Measurements from ENCODE around the gene GPHB5. TPM values are rescaled to one million over a fixed set of nuclear protein-coding genes. Genes with fewer than 3 reads are reported as not detected.
"Not testable (repeated sequence)": the region's sequence is repeated elsewhere in the genome, so short reads cannot be mapped to it uniquely, and the experiment has no call there.

Gene GPHB5, protein sequence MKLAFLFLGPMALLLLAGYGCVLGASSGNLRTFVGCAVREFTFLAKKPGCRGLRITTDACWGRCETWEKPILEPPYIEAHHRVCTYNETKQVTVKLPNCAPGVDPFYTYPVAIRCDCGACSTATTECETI
- polyA plus RNA-seq (ENCODE audit: insufficient read length in 4 of 4): not detected

GRCh38 chr14:63318835-63319234 is at the start of gene GPHB5:
TSS of gene GPHB5 (minus strand) at chr14:63318935. CDS start at chr14:63317849, 1,086 bp downstream.
- no peak for DNase-seq (ENCODE audit: low read depth in 4 of 4, low spot score in 2 of 4)

DNA sequence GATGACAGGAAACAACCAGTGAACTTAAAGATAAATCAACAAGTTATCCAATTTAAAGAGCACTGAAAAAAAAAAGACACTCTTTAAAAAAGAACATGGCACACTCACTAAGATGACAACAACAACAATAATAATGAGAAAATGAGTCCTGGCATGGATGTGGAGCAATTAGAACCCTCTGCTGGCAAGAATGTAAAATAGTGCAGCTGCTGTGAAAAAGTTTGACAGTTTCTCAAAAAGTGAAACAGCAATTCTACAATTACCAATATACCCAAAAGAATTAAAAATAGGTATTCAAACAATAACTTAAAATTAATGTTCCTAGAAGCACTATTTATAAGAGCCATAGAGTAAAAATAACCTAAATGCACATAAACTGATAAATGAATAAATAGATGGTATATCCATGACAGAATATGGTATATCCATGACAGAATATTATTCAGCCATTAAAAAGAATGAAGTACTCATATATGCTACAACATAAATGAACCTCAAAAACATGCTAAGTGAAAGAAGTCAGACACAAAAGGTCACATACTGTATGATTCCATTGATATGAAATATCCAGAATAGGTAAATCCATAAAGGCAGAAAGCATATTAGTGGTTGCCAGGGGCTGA is 49.1 kb upstream of the GPHB5 start:
- no peak for DNase-seq (ENCODE audit: low read depth in 4 of 4, low spot score in 2 of 4)

DNA sequence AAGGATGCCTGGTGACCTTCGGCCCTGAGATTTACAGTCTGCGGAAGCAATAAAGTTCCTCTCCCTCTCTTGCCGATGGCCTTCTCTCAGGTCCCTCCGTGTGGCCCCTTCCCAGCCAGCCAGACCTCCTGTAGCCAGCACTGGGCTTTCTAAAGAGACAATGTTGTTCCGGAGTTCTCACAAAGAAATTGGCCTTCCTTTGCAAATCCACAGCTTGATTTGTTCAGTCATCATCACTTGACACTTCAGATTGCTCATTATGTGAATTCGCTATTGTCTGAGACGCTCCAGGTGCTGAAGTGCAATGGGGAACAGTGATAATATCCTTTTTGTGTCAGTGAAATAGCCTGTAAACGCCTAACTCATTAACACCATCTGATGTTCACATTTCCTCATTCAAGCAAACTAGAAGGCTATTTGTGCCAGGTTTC is 43.7 kb upstream of the GPHB5 start:
- no peak for DNase-seq (ENCODE audit: low read depth in 4 of 4, low spot score in 2 of 4)

DNA sequence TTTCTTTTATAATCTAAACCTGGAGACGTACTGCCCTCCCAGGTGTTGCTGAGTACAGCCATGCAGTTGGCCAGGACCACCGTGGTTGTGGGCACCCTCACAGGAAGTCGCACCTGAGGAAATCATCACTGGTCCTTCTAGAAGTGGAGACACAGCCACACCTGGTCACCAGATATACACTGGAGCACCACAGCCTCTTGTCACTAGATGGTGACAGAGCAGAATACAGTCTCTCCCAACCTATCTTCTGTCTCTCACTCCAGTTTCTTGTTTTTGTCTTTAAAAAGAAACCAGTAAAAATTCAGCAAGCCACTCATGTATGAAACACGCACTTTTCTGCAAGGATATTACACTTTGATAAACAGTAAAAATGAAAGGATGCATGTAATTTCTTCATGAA is 43.1 kb upstream of the GPHB5 start:
- DNase-seq (ENCODE audit: low read depth in 4 of 4, low spot score in 2 of 4): no peak

GRCh38 chr14:63357841-63358240 is 39.1 kb upstream of the GPHB5 start:
- no peak for DNase-seq (ENCODE audit: low read depth in 4 of 4, low spot score in 2 of 4)

DNA sequence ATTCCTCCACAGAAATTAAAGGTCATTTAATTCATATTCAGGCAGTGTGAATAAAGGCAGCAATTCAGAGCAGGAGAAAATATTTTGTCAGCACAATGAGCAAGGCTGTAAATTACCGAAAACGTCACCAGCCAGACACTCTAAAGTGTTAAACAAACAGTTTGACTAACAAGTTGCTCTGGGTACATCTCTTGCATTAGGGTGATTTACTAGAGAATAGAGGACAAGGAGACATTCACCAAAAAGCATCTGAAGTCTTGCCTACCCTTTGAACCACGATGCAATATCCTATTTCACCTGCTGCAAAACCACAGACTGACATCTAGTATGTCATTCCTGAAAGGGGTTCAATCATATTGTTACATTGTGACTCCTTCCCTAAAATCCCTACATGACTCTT is 27.1 kb upstream of the GPHB5 start:
- no peak for DNase-seq (ENCODE audit: low read depth in 4 of 4, low spot score in 2 of 4)

- no peak for DNase-seq (ENCODE audit: low read depth in 4 of 4, low spot score in 2 of 4)
Observed at GRCh38 chr14:63344336-63344735, 25.6 kb upstream of the GPHB5 start.

DNA sequence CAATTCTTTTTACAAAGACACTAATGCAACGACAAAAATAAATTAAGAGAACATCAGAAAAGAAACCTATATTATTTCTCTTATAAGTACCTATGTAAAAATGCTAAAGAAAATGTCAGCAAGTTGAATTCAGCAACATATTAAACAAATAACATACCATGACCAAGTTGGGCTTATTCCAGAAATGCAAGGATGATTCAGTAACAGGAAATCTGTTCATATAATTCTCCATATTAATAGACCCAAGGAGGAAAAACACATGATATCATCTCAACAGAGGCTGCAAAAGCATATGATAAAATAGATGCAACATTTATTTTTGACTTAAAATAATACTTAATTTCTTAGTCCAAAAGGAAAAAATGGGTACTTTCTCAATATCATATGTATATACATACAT is 25.1 kb upstream of the GPHB5 start:
- DNase-seq (ENCODE audit: low read depth in 4 of 4, low spot score in 2 of 4): no peak

DNA sequence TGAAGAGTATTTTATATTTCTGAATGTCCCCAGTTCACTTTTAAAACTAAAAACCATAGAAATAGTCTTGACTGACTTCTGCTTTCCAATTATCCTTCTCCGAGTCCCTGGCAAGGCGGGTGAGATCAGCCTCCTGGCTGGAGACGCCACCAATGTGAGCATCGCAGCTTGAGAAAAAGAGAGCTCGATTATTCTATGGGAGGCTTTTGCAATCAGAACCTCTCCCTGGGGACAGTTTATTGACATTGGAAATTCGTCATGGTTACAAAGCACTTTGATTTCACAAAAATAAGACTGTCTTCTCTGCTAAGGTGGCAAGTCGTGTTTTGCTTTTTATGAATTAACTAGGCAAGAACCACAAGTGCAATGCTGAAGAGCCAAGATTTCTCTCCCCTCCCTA is 23.6 kb upstream of the GPHB5 start:
- no peak for DNase-seq (ENCODE audit: low read depth in 4 of 4, low spot score in 2 of 4)

DNA sequence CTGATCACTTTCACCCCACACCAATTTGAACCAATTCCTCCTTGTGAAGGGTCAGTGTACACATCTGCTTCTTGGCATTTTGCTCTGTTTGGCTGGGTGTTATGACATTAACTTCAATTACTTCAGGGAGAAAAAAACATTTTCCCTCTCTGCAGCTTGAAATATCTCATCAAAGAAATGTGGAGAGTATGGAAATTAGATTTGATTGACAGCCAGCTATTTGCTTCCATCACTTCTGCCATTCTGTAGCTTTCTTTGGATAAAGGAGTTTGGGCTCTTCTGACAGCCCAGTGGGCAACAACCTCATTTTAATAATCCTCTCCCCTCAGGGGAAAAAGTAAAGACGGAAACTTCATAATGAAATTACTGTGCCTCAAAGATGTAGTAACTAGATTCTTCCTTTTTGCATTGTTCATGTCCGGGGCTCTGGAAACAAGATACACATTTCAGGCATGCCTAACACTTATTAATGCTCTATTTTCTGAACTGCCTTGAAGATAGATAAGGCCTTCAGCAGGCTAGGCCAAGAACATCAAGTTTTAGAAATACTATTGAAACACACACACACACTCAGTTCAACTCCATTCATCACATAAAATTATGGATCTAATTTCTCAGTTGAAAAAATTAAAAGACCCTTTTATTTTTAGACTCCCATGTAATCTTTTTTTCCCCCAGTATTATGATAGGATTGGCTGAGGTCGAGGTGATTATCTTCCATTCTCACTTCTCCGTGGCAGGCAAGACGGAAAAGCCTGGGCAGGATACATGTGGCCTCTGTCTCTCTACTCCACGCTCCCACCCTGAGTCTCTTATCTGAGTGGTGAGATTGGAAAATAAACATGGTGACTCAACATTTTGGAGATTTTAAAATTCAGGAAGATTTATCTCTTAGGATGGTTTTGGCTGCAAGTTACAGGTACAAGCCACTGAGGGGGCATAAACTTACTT is 10.3 kb upstream of the GPHB5 start:
- DNase-seq (ENCODE audit: low read depth in 4 of 4, low spot score in 2 of 4): no peak

- no peak for DNase-seq (ENCODE audit: low read depth in 4 of 4, low spot score in 2 of 4)
Observed at GRCh38 chr14:63326840-63327239, 8.1 kb upstream of the GPHB5 start.

GRCh38 chr14:63322897-63323573 is 4.3 kb upstream of the GPHB5 start:
- no peak for DNase-seq (ENCODE audit: low read depth in 4 of 4, low spot score in 2 of 4)

GRCh38 chr14:63322472-63322871 is 3.7 kb upstream of the GPHB5 start:
- no peak for DNase-seq (ENCODE audit: low read depth in 4 of 4, low spot score in 2 of 4)

GRCh38 chr14:63308723-63309317 is 9.9 kb downstream of the GPHB5 start:
- DNase-seq (ENCODE audit: low read depth in 4 of 4, low spot score in 2 of 4): no peak

DNA sequence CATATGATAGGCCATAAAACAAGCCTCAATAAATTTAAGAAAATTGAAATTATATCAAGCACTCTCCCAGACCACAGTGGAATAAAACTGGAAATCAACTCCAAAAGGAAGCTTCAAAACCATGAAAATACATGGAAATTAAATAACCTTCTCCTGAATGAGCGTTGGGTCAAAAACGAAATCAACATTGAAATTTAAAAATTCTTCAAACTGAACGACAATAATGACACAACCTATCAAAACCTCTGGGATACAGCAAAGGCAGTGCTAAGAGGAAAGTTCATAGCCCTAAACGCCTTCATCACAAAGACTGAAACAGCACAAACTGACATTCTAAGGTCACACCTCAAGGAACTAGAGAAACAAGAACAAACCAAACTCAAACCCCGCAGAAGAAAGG is 14.3 kb downstream of the GPHB5 start:
- not testable (repeated sequence) for DNase-seq (ENCODE audit: low read depth in 4 of 4, low spot score in 2 of 4)

DNA sequence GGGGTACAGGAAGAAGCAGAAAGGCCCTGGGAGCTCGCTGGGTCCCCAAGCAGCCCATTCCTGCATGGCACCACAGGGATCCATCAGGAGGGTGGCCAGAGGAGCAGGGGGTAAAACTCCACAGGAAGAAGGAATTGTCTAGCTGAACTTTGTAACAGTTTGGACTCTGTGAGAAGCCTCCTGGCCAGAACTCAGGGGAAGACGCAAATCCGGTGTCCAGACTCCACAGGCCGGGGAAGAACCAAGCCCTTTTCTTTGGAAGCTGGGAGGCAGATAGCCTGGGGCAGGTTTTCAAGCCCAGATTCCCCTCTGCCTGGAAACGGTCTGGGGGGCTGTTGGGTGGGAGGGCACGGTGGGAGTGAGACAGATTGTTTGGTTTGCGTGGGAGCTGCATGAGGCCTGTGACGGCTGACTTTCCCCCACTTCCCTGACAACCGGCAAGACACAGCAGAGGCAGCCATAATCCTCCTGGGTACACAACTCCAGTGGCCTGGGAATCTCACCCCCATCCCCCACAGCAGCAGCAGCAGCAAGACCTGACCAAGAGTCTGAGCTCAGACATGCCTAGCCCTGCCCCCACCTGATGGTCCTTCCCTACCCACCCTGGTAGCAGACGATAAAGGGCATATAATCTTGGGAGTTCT is 16.7 kb downstream of the GPHB5 start:
- DNase-seq (ENCODE audit: low read depth in 4 of 4, low spot score in 2 of 4): no peak

DNA sequence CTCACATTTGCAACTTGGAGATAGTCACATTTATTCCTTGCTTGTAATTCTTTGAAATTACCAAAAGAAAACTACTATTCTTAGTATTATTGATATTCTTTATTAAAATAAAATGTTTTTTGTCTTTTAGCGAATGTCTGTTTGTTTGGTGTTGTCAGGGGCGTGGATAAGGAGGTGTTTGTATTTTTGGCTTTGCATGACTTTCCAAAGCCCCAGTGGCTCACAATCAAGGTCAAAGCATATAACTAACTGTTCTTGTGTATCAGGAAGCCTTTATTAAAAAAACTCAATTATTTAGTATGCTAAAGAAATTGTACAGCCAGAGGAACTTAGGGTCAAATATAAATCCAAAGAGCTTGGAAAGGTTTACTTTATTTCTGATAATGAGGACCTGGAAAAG is 17.9 kb downstream of the GPHB5 start:
- DNase-seq (ENCODE audit: low read depth in 4 of 4, low spot score in 2 of 4): no peak

DNA sequence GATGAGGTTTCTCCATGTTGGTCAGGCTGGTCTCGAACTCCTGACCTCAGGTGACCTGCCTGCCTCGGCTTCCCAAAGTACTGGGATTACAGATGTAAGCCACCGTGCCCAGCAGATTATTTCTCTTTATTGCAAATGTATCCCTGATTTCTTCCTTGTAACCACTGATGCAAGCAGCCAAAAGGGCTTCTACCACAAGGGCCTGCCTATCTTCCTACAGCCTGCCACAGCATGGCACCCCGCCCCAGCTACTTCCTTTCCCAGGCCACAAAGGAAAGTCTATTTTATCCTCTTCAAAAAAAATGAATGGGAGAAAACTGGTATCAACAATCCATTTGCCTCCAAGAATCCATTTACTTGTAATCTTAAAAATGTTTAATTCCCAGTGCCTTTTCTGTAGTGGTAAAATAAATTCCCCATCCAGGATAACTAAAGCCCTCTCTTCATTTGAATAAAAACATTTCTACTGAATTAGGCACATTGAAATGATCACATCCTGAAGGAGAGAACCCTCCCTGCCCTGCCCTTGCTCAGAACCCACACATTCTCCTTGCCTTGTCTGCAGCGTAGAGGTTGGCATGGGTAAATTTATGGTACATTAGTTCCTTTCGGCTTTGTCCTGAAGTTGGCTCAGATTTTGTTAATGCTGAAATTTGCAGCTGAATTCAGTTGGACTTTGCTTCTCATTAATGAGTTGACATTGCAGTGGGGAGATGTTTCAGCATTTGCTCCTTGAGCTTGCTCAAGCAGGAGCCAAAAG is 19.2 kb downstream of the GPHB5 start:
- no peak for DNase-seq (ENCODE audit: low read depth in 4 of 4, low spot score in 2 of 4)

DNA sequence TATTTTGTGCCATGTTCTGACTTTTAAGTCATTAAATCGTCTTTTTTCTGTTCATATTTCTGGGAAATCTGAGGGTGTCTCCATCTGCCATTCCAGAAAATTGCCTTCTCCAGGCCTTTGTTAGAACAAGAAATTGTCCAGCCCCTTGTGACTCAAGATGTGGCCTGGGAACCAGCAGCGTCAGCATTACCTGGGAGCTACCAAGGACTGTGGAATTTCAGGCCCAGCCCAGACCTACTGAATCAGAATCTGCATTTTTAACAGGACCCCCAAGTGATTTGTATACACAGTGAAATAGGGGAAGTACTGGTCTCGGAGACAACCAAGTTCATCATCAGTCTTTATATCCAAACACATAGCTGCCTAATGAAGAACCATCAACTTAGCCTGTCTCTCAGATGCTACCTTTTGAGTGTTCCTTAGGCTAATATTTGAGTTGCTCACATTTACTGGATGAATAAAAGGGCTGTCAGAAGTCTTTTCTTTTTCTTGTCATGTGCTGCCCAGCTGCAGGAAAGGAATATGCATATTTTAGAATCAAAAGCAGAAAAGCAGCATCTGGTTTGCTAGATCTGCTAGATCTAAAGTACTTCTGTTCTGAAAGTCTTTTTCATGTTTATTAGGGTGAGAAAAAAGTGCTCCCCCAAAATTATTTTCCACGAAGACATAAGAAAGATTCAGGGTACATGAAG is 21.2 kb downstream of the GPHB5 start:
- no peak for DNase-seq (ENCODE audit: low read depth in 4 of 4, low spot score in 2 of 4)
